ENCODE measurements around the gene CCDC142. TPM values are rescaled to one million over a fixed set of nuclear protein-coding genes. Genes with fewer than 3 reads are reported as not detected.

CCDC142 gene
- total and polyA plus RNA-seq, 5 donors, result 5.5 to 11.1 (median 8.5) TPM

- H3K4me3 ChIP-seq (ENCODE audit: low read length), result no peak within 1 kb of the TSS
- H3K9me3 ChIP-seq (ENCODE audit: control insufficient read depth, low read length), result no peaks in the 10 kb centered on the region
- no peaks in the 10 kb centered on the region for H3K4me1 ChIP-seq (ENCODE audit: control insufficient read depth, insufficient read depth, low read length)
- no peak for ATAC-seq
- WGBS, result 89% methylated on average over 11 of the region's 11 CpGs
- no peak within 1 kb of the TSS for H3K27ac ChIP-seq (ENCODE audit: low read length)
- no peaks in the 10 kb centered on the region for H3K27me3 ChIP-seq (ENCODE audit: control insufficient read depth, insufficient read depth)
- DNase-seq, result no peak
- intact Hi-C loops (cut with DNase I), result no loop called here
Measured at GRCh38 chr2:74525717-74526648, 43.2 kb upstream of the CCDC142 start, which contains the start of gene DQX1. Gene DQX1, minus strand, starts transcription at chr2:74526231. Its CDS starts 502 bp downstream, at chr2:74525729.

DNA sequence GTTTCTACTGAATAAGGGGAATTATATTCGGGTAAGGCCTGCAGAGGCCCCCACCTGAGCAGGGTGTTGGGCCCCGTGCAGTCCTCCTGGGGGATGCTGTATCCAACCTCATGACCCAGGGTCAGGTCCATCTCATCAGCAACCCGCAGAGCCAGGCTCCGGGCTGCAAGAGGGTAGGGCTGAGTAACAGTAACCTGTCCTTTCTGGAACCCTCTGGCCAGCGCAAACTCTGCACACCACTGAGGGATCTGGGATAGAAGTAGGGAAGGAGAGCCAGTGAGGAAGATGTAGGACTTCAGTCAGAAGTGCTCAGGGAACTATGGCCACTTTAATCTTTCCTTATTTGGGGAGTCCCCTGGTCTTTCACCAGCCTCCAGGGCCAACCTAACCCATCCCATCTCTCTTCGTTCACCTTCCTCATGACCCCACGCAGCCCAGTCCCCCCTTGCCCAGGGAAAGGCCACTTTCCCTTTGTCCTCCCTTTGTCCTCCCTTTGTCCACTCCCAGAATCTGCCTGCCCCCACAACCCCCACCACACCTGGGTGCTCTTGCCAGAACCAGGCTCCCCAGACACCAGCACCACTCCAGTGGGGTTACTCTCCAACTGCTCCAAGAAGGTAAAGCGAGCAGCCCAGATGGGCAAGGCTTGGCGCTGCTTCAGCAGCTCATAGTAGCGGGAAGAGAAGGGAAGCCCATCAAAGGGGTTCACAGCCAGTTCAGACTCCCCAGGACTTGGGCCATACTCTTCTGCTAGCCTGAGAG, 42.3 kb upstream of the CCDC142 start:
- no peaks in the 10 kb centered on the region for H3K9me3 ChIP-seq (ENCODE audit: control insufficient read depth, low read length)
- intact Hi-C loops (cut with DNase I), result no loop called here
- H3K4me3 ChIP-seq (ENCODE audit: low read length), result no peak overlapping the region
- H3K4me1 ChIP-seq (ENCODE audit: control insufficient read depth, insufficient read depth, low read length), result no peaks in the 10 kb centered on the region
- no peak for DNase-seq
- no peaks in the 10 kb centered on the region for H3K27me3 ChIP-seq (ENCODE audit: control insufficient read depth, insufficient read depth)
- ATAC-seq, result no peak
- WGBS, result 88% methylated on average over 10 of the region's 10 CpGs
- H3K27ac ChIP-seq (ENCODE audit: low read length), result no peak overlapping the region

GRCh38 chr2:74524005-74524404, 41.2 kb upstream of the CCDC142 start:
- no peak for ATAC-seq
- Histone ChIP-seq H3K4me1 (ENCODE audit: control insufficient read depth, insufficient read depth, low read length) (no peaks in the 10 kb centered on the region), H3K9me3 (ENCODE audit: control insufficient read depth, low read length) (no peaks in the 10 kb centered on the region), H3K27me3 (ENCODE audit: control insufficient read depth, insufficient read depth) (no peaks in the 10 kb centered on the region), H3K4me3 (ENCODE audit: low read length) (no peak overlapping the region), H3K27ac (ENCODE audit: low read length) (no peak overlapping the region)
- WGBS, result 86% methylated on average over 9 of the region's 9 CpGs
- intact Hi-C loops (cut with DNase I), result no loop called here
- DNase-seq, result no peak

DNA sequence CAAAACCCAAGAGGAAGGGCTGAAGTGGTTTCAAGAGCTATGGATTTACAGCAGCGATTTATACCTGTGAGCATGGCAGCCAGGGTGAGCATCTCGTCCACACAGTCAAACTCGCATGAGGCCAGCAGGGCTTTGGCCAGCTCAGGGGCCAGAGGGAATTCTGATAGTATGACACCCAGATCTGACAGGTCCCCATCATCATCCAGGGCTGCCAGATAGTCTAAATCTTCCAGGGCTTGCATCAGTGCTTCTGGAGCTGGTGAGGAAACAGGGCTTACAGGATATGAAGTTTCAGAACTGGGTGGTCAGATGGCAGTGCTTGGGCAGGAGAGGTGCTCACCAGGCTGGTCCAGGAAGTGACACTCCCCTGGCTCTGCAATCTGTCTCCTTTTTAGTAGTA, 39.7 kb upstream of the CCDC142 start:
- Histone ChIP-seq H3K9me3 (ENCODE audit: control insufficient read depth, low read length) (no peaks in the 10 kb centered on the region), H3K4me1 (ENCODE audit: control insufficient read depth, insufficient read depth, low read length) (no peaks in the 10 kb centered on the region), H3K4me3 (ENCODE audit: low read length) (no peak overlapping the region), H3K27ac (ENCODE audit: low read length) (no peak overlapping the region), H3K27me3 (ENCODE audit: control insufficient read depth, insufficient read depth) (no peaks in the 10 kb centered on the region)
- no peak for DNase-seq
- ATAC-seq, result no peak
- 72% methylated on average over 3 of the region's 3 CpGs for WGBS
- intact Hi-C loops (cut with DNase I), result no loop called here

GRCh38 chr2:74516650-74517049, 33.9 kb upstream of the CCDC142 start:
- ATAC-seq, result no peak
- intact Hi-C loops (cut with DNase I), result no loop called here
- WGBS, result 65% methylated on average over 13 of the region's 13 CpGs
- no peaks in the 10 kb centered on the region for H3K27me3 ChIP-seq (ENCODE audit: control insufficient read depth, insufficient read depth)
- no peaks in the 10 kb centered on the region for H3K9me3 ChIP-seq (ENCODE audit: control insufficient read depth, low read length)
- no peak overlapping the region for H3K4me3 ChIP-seq (ENCODE audit: low read length)
- H3K4me1 ChIP-seq (ENCODE audit: control insufficient read depth, insufficient read depth, low read length), result peaks cover 2% of the 10 kb centered on the region
- no peak for DNase-seq
- no peak overlapping the region for H3K27ac ChIP-seq (ENCODE audit: low read length)

GRCh38 chr2:74515981-74516633, 33.3 kb upstream of the CCDC142 start:
- H3K4me3 ChIP-seq (ENCODE audit: low read length), result peak overlapping the region; percentile 12
- H3K27ac ChIP-seq (ENCODE audit: low read length), result no peak overlapping the region
- no peaks in the 10 kb centered on the region for H3K9me3 ChIP-seq (ENCODE audit: control insufficient read depth, low read length)
- peak; percentile 80 to 84 for ATAC-seq
- H3K27me3 ChIP-seq (ENCODE audit: control insufficient read depth, insufficient read depth), result no peaks in the 10 kb centered on the region
- 2% methylated on average over 72 of the region's 72 CpGs for WGBS
- DNase-seq, result peak; percentile 69 to 89 (median 86)
- H3K4me1 ChIP-seq (ENCODE audit: control insufficient read depth, insufficient read depth, low read length), result peaks cover 2% of the 10 kb centered on the region
- intact Hi-C loops (cut with DNase I), result no loop called here

- Histone ChIP-seq H3K27me3 (ENCODE audit: control insufficient read depth, insufficient read depth) (no peaks in the 10 kb centered on the region), H3K9me3 (ENCODE audit: control insufficient read depth, low read length) (no peaks in the 10 kb centered on the region), H3K27ac (ENCODE audit: low read length) (no peak overlapping the region), H3K4me1 (ENCODE audit: control insufficient read depth, insufficient read depth, low read length) (peaks cover 2% of the 10 kb centered on the region), H3K4me3 (ENCODE audit: low read length) (peak overlapping the region; percentile 12)
- DNase-seq (peak in 1 of 3 donors; percentile 25), ATAC-seq (peak in 1 of 2 donors; percentile 15)
- intact Hi-C loops (cut with DNase I), result no loop called here
- 5% methylated on average over 60 of the region's 60 CpGs for WGBS
Measured at GRCh38 chr2:74515271-74515980, 32.6 kb upstream of the CCDC142 start.

GRCh38 chr2:74514368-74515270, 31.8 kb upstream of the CCDC142 start, which contains the start of gene TLX2:
Gene TLX2, plus strand, starts transcription at chr2:74514450. Its CDS starts 357 bp downstream, at chr2:74514807.
- Histone ChIP-seq H3K27ac (ENCODE audit: low read length) (no peak within 1 kb of the TSS), H3K4me3 (ENCODE audit: low read length) (no peak within 1 kb of the TSS), H3K9me3 (ENCODE audit: control insufficient read depth, low read length) (no peaks in the 10 kb centered on the region), H3K27me3 (ENCODE audit: control insufficient read depth, insufficient read depth) (no peaks in the 10 kb centered on the region), H3K4me1 (ENCODE audit: control insufficient read depth, insufficient read depth, low read length) (peaks cover 2% of the 10 kb centered on the region)
- DNase-seq (peak in 1 of 3 donors; percentile 44), ATAC-seq (no peak)
- WGBS, result 4% methylated on average over 82 of the region's 82 CpGs
- intact Hi-C loops (cut with DNase I), result no loop called here

- peak in 1 of 3 donors; percentile 36 for DNase-seq
- Histone ChIP-seq H3K27me3 (ENCODE audit: control insufficient read depth, insufficient read depth) (no peaks in the 10 kb centered on the region), H3K4me1 (ENCODE audit: control insufficient read depth, insufficient read depth, low read length) (peaks cover 2% of the 10 kb centered on the region), H3K4me3 (ENCODE audit: low read length) (no peak overlapping the region), H3K27ac (ENCODE audit: low read length) (no peak overlapping the region), H3K9me3 (ENCODE audit: control insufficient read depth, low read length) (no peaks in the 10 kb centered on the region)
- no peak for ATAC-seq
- 5% methylated on average over 52 of the region's 52 CpGs for WGBS
- intact Hi-C loops (cut with DNase I), result no loop called here
Measured at GRCh38 chr2:74513605-74514367, 31.0 kb upstream of the CCDC142 start.
